H1 (cell line): Measurements from ENCODE around the gene DIAPH2. TPM values are rescaled to one million over a fixed set of nuclear protein-coding genes. Genes with fewer than 3 reads are reported as not detected.

ENCODE experiments used
- CTCF ChIA-PET: fragments of 300-600 bp; sonication (Branson Sonifier 250); formaldehyde crosslinking; loops from one replicate; lab custom pipeline; 2021; ENCODE audit not compliant: partially characterized antibody; lab: Charles Lee
- POLR2A ChIA-PET: fragments of 300-600 bp; sonication (Branson Sonifier 250); formaldehyde crosslinking; loops from one replicate; lab custom pipeline; 2021; ENCODE audit warnings: inconsistent platforms; ENCODE audit not compliant: partially characterized antibody; lab: Charles Lee
- DNase-seq, 2 experiments: peaks; one replicate each; pipeline versions ENCODE4 v3.0.0 to v3.0.0-alpha.2; 2010 to 2022; ENCODE audit warnings: low spot score in 2 of 2, low read depth in 1 of 2, mixed read lengths in 1 of 2
- FAIRE-seq: peaks from 2 replicates; lab custom pipeline; 2011; peaks lifted over from hg19 to GRCh38; lab: Jason Lieb, UNC
- H2AFZ ChIP-seq: 2 replicates; pipeline ENCODE4 v1.8.1; 2012; ENCODE audit warnings: low read length, inconsistent platforms
- H2AK5ac ChIP-seq: 2 replicates; pipeline ENCODE4 v1.6.1; 2013; ENCODE audit warnings: low read depth, low read length
- H2BK120ac ChIP-seq: replicated peaks from 2 replicates; pipeline ENCODE3; 2013; ENCODE audit warnings: low read depth, low read length, inconsistent platforms
- H2BK12ac ChIP-seq: 2 replicates; pipeline ENCODE4 v1.6.1; 2013; ENCODE audit warnings: low read depth, low read length
- H2BK15ac ChIP-seq: 2 replicates; pipeline ENCODE4 v1.6.1; 2013; ENCODE audit warnings: low read length
- H2BK20ac ChIP-seq: 2 replicates; pipeline ENCODE4 v1.6.1; 2013; ENCODE audit warnings: low read length
- H2BK5ac ChIP-seq: 2 replicates; pipeline ENCODE4 v1.6.1; 2013; ENCODE audit warnings: low read depth, low read length
- H3K14ac ChIP-seq: 2 replicates; pipeline ENCODE4 v1.6.1; 2013; ENCODE audit warnings: inconsistent platforms; ENCODE audit not compliant: insufficient read length
- H3K18ac ChIP-seq: 2 replicates; pipeline ENCODE4 v1.6.1; 2013; ENCODE audit warnings: low read length; ENCODE audit errors: extremely low read depth
- H3K23ac ChIP-seq: 2 replicates; pipeline ENCODE4 v1.6.1; 2013; ENCODE audit warnings: inconsistent platforms; ENCODE audit not compliant: insufficient read length
- H3K23me2 ChIP-seq: 2 replicates; pipeline ENCODE4 v1.6.1; 2013; ENCODE audit warnings: low read depth, low read length
- H3K27ac ChIP-seq: 2 replicates; pipeline ENCODE4 v1.6.1; 2011; ENCODE audit warnings: low read depth, low read length, inconsistent platforms
- H3K27me3 ChIP-seq, 4 experiments: replicated peaks in 1 of 4; 1 replicate in 1 of 4; 2 replicates in 3 of 4; pipeline versions ENCODE4 v1.6.1 to v1.8.1; 2011 to 2013; ENCODE audit warnings: low read length in 3 of 4, mild to moderate bottlenecking in 3 of 4, inconsistent platforms in 2 of 4, mixed read lengths in 2 of 4, moderate library complexity in 1 of 4; ENCODE audit not compliant: control insufficient read depth in 3 of 4, insufficient read depth in 3 of 4; ENCODE audit errors: extremely low read depth in 1 of 4
- H3K36me3 ChIP-seq, 4 experiments: 2 replicates each; pipeline versions ENCODE4 v1.6.1 to v1.8.1; 2011 to 2013; ENCODE audit warnings: mild to moderate bottlenecking in 4 of 4, low read length in 3 of 4, moderate library complexity in 2 of 4, control low read depth in 1 of 4, inconsistent platforms in 1 of 4; ENCODE audit not compliant: insufficient read depth in 4 of 4, control insufficient read depth in 2 of 4
- H3K4ac ChIP-seq: replicated peaks from 2 replicates; pipeline ENCODE3; 2013; ENCODE audit warnings: low read length, low read depth, mixed read lengths, inconsistent platforms; ENCODE audit not compliant: insufficient read length
- H3K4me1 ChIP-seq, 4 experiments: replicated peaks in 1 of 4; 1 replicate in 1 of 4; 2 replicates in 3 of 4; pipeline versions ENCODE4 v1.6.1 to v1.8.1; 2011 to 2013; ENCODE audit warnings: low read length in 3 of 4, inconsistent platforms in 2 of 4, mixed read lengths in 1 of 4; ENCODE audit not compliant: insufficient read depth in 4 of 4, control insufficient read depth in 3 of 4
- H3K4me2 ChIP-seq, 2 experiments: 2 replicates each; pipeline versions ENCODE4 v1.6.1 to v1.8.1; 2011 to 2013; ENCODE audit warnings: low read depth in 2 of 2, low read length in 2 of 2, control low read depth in 1 of 2, inconsistent platforms in 1 of 2, mild to moderate bottlenecking in 1 of 2; ENCODE audit not compliant: insufficient read depth in 1 of 2
- H3K4me3 ChIP-seq, 4 experiments: fragments of 200-600, 300-600 bp in 1 of 4; sonication (generic), shearing (Covaris generic), sonication (Bioruptor Twin) in 1 of 4; 2 replicates each; pipeline versions ENCODE4 v1.5.1 to v1.8.1; 2011 to 2016; ENCODE audit warnings: low read length in 4 of 4, low read depth in 3 of 4, control low read depth in 2 of 4, inconsistent platforms in 2 of 4, mild to moderate bottlenecking in 2 of 4, mixed read lengths in 1 of 4, moderate library complexity in 1 of 4; ENCODE audit not compliant: insufficient read depth in 2 of 4; ENCODE audit errors: extremely low read depth in 1 of 4
- H3K56ac ChIP-seq: replicated peaks from 2 replicates; pipeline ENCODE3; 2013; ENCODE audit warnings: low read depth, mild to moderate bottlenecking, mixed read lengths, low read length, inconsistent platforms; ENCODE audit not compliant: insufficient read length
- H3K79me1 ChIP-seq: 2 replicates; pipeline ENCODE4 v1.6.1; 2013; ENCODE audit warnings: low read depth, low read length, control low read depth
- H3K79me2 ChIP-seq, 2 experiments: 2 replicates each; pipeline versions ENCODE4 v1.6.1 to v1.8.1; 2012 to 2013; ENCODE audit warnings: low read length in 2 of 2, mild to moderate bottlenecking in 2 of 2, inconsistent platforms in 1 of 2; ENCODE audit not compliant: insufficient read depth in 2 of 2, control insufficient read depth in 1 of 2
- H3K9ac ChIP-seq, 4 experiments: replicated peaks in 1 of 4; 1 replicate in 1 of 4; 2 replicates in 3 of 4; pipeline versions ENCODE4 v1.6.1 to v1.8.1; 2011 to 2013; ENCODE audit warnings: low read depth in 3 of 4, low read length in 3 of 4, control low read depth in 2 of 4, mild to moderate bottlenecking in 2 of 4, moderate library complexity in 2 of 4, inconsistent platforms in 1 of 4; ENCODE audit errors: extremely low read depth in 1 of 4
- H3K9me3 ChIP-seq, 2 experiments: 2 replicates each; pipeline versions ENCODE4 v1.6.1 to v1.8.1; 2012 to 2013; ENCODE audit warnings: mild to moderate bottlenecking in 2 of 2, moderate library complexity in 2 of 2, control low read depth in 1 of 2, inconsistent platforms in 1 of 2, low read depth in 1 of 2, low read length in 1 of 2, mixed read lengths in 1 of 2; ENCODE audit not compliant: insufficient read depth in 2 of 2
- H4K20me1 ChIP-seq, 2 experiments: replicated peaks in 1 of 2; 2 replicates each; pipeline versions ENCODE3 to v1.8.1; 2011 to 2013; ENCODE audit warnings: inconsistent platforms in 2 of 2, low read length in 2 of 2, mild to moderate bottlenecking in 1 of 2; ENCODE audit not compliant: insufficient read depth in 2 of 2, control insufficient read depth in 1 of 2
- H4K5ac ChIP-seq: 2 replicates; pipeline ENCODE4 v1.6.1; 2013; ENCODE audit warnings: low read length, low read depth, mixed read lengths, inconsistent platforms; ENCODE audit not compliant: insufficient read length
- H4K8ac ChIP-seq: 2 replicates; pipeline ENCODE4 v1.8.0; 2013; ENCODE audit warnings: mild to moderate bottlenecking, moderate library complexity, low read length, inconsistent platforms; ENCODE audit not compliant: insufficient read depth; ENCODE audit errors: extremely low read depth
- H4K91ac ChIP-seq: replicated peaks from 2 replicates; pipeline ENCODE3; 2013; ENCODE audit warnings: low read length, mixed read lengths, inconsistent platforms; ENCODE audit not compliant: insufficient read length
- BCL11A ChIP-seq, 2 experiments: IDR thresholded peaks; one replicate each; pipeline ENCODE4 v1.6.1; 2011; ENCODE audit warnings: low read depth in 2 of 2, low read length in 2 of 2, mild to moderate bottlenecking in 2 of 2
- CBX5 ChIP-seq: fragments of 300-800, 300-1000 bp; sonication (generic); IDR thresholded peaks from 2 replicates; pipeline ENCODE4 v1.7.1; 2016; ENCODE audit warnings: antibody characterized with exemption, low read length, low read depth
- CHD2 ChIP-seq: IDR thresholded peaks from 2 replicates; pipeline ENCODE4 v1.6.1; 2012; ENCODE audit warnings: low read length, improper control_type of control experiment
- NRF1 ChIP-seq: IDR thresholded peaks from 2 replicates; pipeline ENCODE4 v1.6.1; 2011; ENCODE audit warnings: mild to moderate bottlenecking, low read depth, low read length, improper control_type of control experiment
- RXRA ChIP-seq: IDR thresholded peaks from 2 replicates; pipeline ENCODE4 v1.6.1; 2011; ENCODE audit warnings: low read depth, mild to moderate bottlenecking, low read length, moderate library complexity; ENCODE audit not compliant: insufficient read depth
- ZNF274 ChIP-seq: IDR thresholded peaks from 2 replicates; pipeline ENCODE4 v1.7.0; 2012; ENCODE audit warnings: low read length, borderline replicate concordance; ENCODE audit errors: extremely low read depth
- WGBS, 2 experiments: shearing (Covaris generic) in 1 of 2; methylation state at CpG; one replicate each; pipeline versions ENCODE4 v1.1.6 to v1.1.7; 2013 to 2015; ENCODE audit warnings: low lambda C conversion rate in 2 of 2, mixed read lengths in 2 of 2, inconsistent platforms in 1 of 2, low coverage in 1 of 2, missing lambda C conversion rate in 1 of 2; ENCODE audit not compliant: insufficient replicate concordance in 2 of 2, insufficient coverage in 1 of 2, insufficient read length in 1 of 2; ENCODE audit errors: extremely low coverage in 1 of 2, missing lambda C conversion rate in 1 of 2; 5-methylcytosine and 5-hydroxymethylcytosine counted together
- polyA plus RNA-seq, 7 experiments: library from polyadenylated mRNA; depleted of rRNA in 3 of 7; stranded (reverse) in 5 of 7; unstranded in 2 of 7; fragments of >200 nt in 5 of 7; fragments of 200-250 nt in 2 of 7; gene quantifications; 1 replicate in 5 of 7; 2 replicates in 1 of 7; 4 replicates in 1 of 7; pipeline versions ENCODE4 v1.2.1 to v1.2.3, GENCODE V29; 2011 to 2013; ENCODE audit warnings: missing spikeins in 2 of 7, mixed read lengths in 2 of 7
- total RNA-seq: library from RNA; stranded (reverse); fragmentation: NEBNext Ultra II Directional; extraction: Animal tissue kit (Norgen Biotek cat#: 25700); gene quantifications from 2 replicates; pipeline ENCODE4 v1.2.1, GENCODE V29; 2021

Gene DIAPH2
- total and polyA plus RNA-seq, 2 of the 8 experiments (the other 6 are each of a cell fraction or from before 2014, with no cell fraction given): 4.4 to 24.3 TPM

DNA sequence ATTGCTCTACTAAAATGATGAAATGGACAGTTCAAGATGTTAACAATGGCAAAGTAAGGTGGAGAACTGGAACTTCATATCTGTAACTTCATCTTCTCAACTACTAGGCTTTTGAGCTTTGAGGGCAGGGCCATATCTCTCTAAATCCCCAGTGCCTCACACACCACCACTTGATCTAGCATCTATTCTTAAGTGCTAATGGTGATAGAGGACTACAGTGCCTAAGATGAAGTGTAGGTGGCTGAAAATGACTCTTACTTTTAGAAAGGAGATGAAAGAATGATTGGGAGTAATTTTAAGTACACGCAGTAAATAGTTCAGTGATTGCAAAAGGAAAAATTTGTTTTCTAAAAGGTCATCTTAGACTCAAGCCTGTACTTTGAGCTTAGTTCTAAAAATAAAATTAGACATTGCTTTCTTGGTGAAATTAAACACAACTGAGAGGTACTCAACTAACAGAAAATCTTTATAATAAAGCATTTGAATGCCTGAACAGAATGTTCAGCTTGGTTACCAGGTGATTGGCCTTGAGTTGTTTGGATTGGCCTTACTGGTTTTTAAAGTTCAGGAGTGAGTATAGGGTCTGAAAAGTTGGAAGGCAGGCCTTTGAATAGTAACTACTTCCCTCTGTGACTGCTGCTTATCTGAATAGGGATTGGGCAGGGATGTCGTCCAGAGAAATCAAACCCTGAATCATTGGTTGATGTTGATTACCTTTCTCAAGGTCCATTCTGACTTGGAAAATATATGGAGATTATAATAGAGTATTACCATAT is 45.4 kb downstream of the DIAPH2 start:
- POLR2A ChIA-PET: no interaction called here
- FAIRE-seq: no peak

More for the DNA sequence above, 45.4 kb downstream of the DIAPH2 start:
- Histone ChIP-seq H3K23ac (no peak overlapping the region), H3K14ac (no peak overlapping the region), H2BK20ac (no peak overlapping the region), H3K18ac (no peak overlapping the region), H2AFZ (no peak overlapping the region), H3K9ac (no peak overlapping the region), H3K23me2 (no peaks in the 10 kb centered on the region), H3K79me1 (no peaks in the 10 kb centered on the region), H3K9me3 (no peaks in the 10 kb centered on the region), H3K4ac (no peak overlapping the region), H4K5ac (no peak overlapping the region), H2BK5ac (no peak overlapping the region), H3K27ac (no peak overlapping the region), H3K27me3 (no peaks in the 10 kb centered on the region), H3K36me3 (no peaks in the 10 kb centered on the region), H4K20me1 (no peaks in the 10 kb centered on the region), H2BK15ac (no peak overlapping the region), H3K79me2 (no peaks in the 10 kb centered on the region), H3K4me2 (no peak overlapping the region), H2AK5ac (no peak overlapping the region), H4K8ac (no peak overlapping the region), H3K4me1 (no peaks in the 10 kb centered on the region; a peak in 1 of 7 replicates), H4K91ac (no peak overlapping the region), H2BK12ac (no peak overlapping the region), H3K56ac (no peak overlapping the region), H3K4me3 (no peak overlapping the region), H2BK120ac (no peak overlapping the region)
- TF ChIP-seq NRF1 (no peak), ZNF274 (no peak), RXRA (no peak), CHD2 (no peak), CBX5 (no peak), BCL11A (IDR thresholded peaks at IDR 0.05; ENCODE audit: low read depth in 2 of 2, low read length in 2 of 2) (no peak)
- WGBS, 2 experiments: 95% methylated on average over 2 of the region's 2 CpGs; no CpG with 5 or more reads in 1 of the 2 experiments
- CTCF ChIA-PET: no interaction called here
- no peak for DNase-seq
